IPS DF 6.9 (cell line): ENCODE results near the gene C3orf70.

Experiments
- DNase-seq: peaks from one replicate; pipeline ENCODE4 v3.0.0-alpha.2; 2013; ENCODE audit warnings: low read depth, low spot score
- H3K27ac ChIP-seq: one replicate; pipeline ENCODE4 v1.5.1; 2013; ENCODE audit warnings: low read length, control low read depth
- H3K27me3 ChIP-seq: 2 replicates; pipeline ENCODE4 v1.6.1; 2013; ENCODE audit warnings: mild to moderate bottlenecking, low read length; ENCODE audit not compliant: control insufficient read depth, insufficient read depth
- H3K36me3 ChIP-seq: 2 replicates; pipeline ENCODE4 v1.6.1; 2013; ENCODE audit warnings: low read length; ENCODE audit not compliant: control insufficient read depth, insufficient read depth
- H3K4me1 ChIP-seq: 2 replicates; pipeline ENCODE4 v1.6.1; 2013; ENCODE audit warnings: low read length; ENCODE audit not compliant: control insufficient read depth, insufficient read depth
- H3K4me3 ChIP-seq: 2 replicates; pipeline ENCODE4 v1.5.1; 2013; ENCODE audit warnings: mild to moderate bottlenecking, low read length
- H3K9me3 ChIP-seq: 2 replicates; pipeline ENCODE4 v1.6.1; 2013; ENCODE audit warnings: low read length, inconsistent platforms; ENCODE audit not compliant: control insufficient read depth, insufficient read depth
- WGBS: extraction: QIAGEN DNeasy Blood & Tissue Kit; methylation state at CpG from one replicate; pipeline ENCODE4 v1.1.7; 2013; ENCODE audit warnings: mixed read lengths, missing lambda C conversion rate; ENCODE audit not compliant: insufficient read length, insufficient coverage; 5-methylcytosine and 5-hydroxymethylcytosine counted together

Gene C3orf70

GRCh38 chr3:185057829-185058228 lies 95.0 kb downstream of the C3orf70 start:
- no peaks in the 10 kb centered on the region for H3K27me3 ChIP-seq
- no peaks in the 10 kb centered on the region for H3K4me1 ChIP-seq
- WGBS, result no CpG with 5 or more reads among the region's 1 CpG
- no peak overlapping the region for H3K27ac ChIP-seq
- H3K9me3 ChIP-seq, result no peaks in the 10 kb centered on the region
- H3K36me3 ChIP-seq, result no peaks in the 10 kb centered on the region
- no peak overlapping the region for H3K4me3 ChIP-seq
- no peak for DNase-seq

- Histone ChIP-seq H3K9me3 (no peaks in the 10 kb centered on the region), H3K27me3 (no peaks in the 10 kb centered on the region), H3K4me3 (no peak overlapping the region), H3K27ac (no peak overlapping the region), H3K4me1 (no peaks in the 10 kb centered on the region), H3K36me3 (no peaks in the 10 kb centered on the region)
- no CpG with 5 or more reads among the region's 2 CpGs for WGBS
- DNase-seq, result no peak
Measured at GRCh38 chr3:185056908-185057307, 96.0 kb downstream of the C3orf70 start.

GRCh38 chr3:185052631-185053030 lies 100.2 kb downstream of the C3orf70 start:
- H3K4me1 ChIP-seq, result no peaks in the 10 kb centered on the region
- H3K27ac ChIP-seq, result no peak overlapping the region
- H3K27me3 ChIP-seq, result no peaks in the 10 kb centered on the region
- WGBS, result no CpG with 5 or more reads among the region's 6 CpGs
- no peaks in the 10 kb centered on the region for H3K9me3 ChIP-seq
- H3K4me3 ChIP-seq, result no peak overlapping the region
- DNase-seq, result no peak
- no peaks in the 10 kb centered on the region for H3K36me3 ChIP-seq

GRCh38 chr3:185051801-185052200 lies 101.1 kb downstream of the C3orf70 start:
- no peaks in the 10 kb centered on the region for H3K36me3 ChIP-seq
- H3K27ac ChIP-seq, result no peak overlapping the region
- H3K9me3 ChIP-seq, result no peaks in the 10 kb centered on the region
- no peaks in the 10 kb centered on the region for H3K4me1 ChIP-seq
- H3K27me3 ChIP-seq, result no peaks in the 10 kb centered on the region
- no peak for DNase-seq
- WGBS, result no CpG with 5 or more reads among the region's 8 CpGs
- no peak overlapping the region for H3K4me3 ChIP-seq

GRCh38 chr3:185049710-185050109 lies 103.2 kb downstream of the C3orf70 start:
- Histone ChIP-seq H3K9me3 (no peaks in the 10 kb centered on the region), H3K4me1 (no peaks in the 10 kb centered on the region), H3K36me3 (no peaks in the 10 kb centered on the region), H3K27me3 (no peaks in the 10 kb centered on the region), H3K4me3 (no peak overlapping the region), H3K27ac (no peak overlapping the region)
- no CpG with 5 or more reads among the region's 4 CpGs for WGBS
- no peak for DNase-seq

- Histone ChIP-seq H3K4me3 (no peak overlapping the region), H3K4me1 (no peaks in the 10 kb centered on the region), H3K27ac (no peak overlapping the region), H3K27me3 (no peaks in the 10 kb centered on the region), H3K36me3 (no peaks in the 10 kb centered on the region), H3K9me3 (no peaks in the 10 kb centered on the region)
- no peak for DNase-seq
- no CpG with 5 or more reads among the region's 4 CpGs for WGBS
Measured at GRCh38 chr3:185046603-185047002, 106.3 kb downstream of the C3orf70 start.

GRCh38 chr3:185046164-185046515 lies 106.7 kb downstream of the C3orf70 start:
- Histone ChIP-seq H3K36me3 (no peaks in the 10 kb centered on the region), H3K4me3 (no peak overlapping the region), H3K9me3 (no peaks in the 10 kb centered on the region), H3K27ac (no peak overlapping the region), H3K27me3 (no peaks in the 10 kb centered on the region), H3K4me1 (no peaks in the 10 kb centered on the region)
- DNase-seq, result no peak
- WGBS, result no CpG with 5 or more reads among the region's 1 CpG

GRCh38 chr3:185042312-185043050 lies 110.4 kb downstream of the C3orf70 start:
- no peaks in the 10 kb centered on the region for H3K4me1 ChIP-seq
- WGBS, result no CpG with 5 or more reads among the region's 7 CpGs
- H3K27ac ChIP-seq, result no peak overlapping the region

GRCh38 chr3:185041540-185041939 lies 111.3 kb downstream of the C3orf70 start:
- H3K4me1 ChIP-seq, result no peaks in the 10 kb centered on the region
- no peak overlapping the region for H3K27ac ChIP-seq
- H3K36me3 ChIP-seq, result no peaks in the 10 kb centered on the region
- WGBS, result no CpG with 5 or more reads among the region's 4 CpGs
- no peaks in the 10 kb centered on the region for H3K9me3 ChIP-seq
- no peaks in the 10 kb centered on the region for H3K27me3 ChIP-seq
- DNase-seq, result no peak
- no peak overlapping the region for H3K4me3 ChIP-seq

More at GRCh38 chr3:185042312-185043050, 110.4 kb downstream of the C3orf70 start:
- Histone ChIP-seq H3K27me3 (no peaks in the 10 kb centered on the region), H3K9me3 (no peaks in the 10 kb centered on the region), H3K4me3 (no peak overlapping the region), H3K36me3 (no peaks in the 10 kb centered on the region)
- DNase-seq, result no peak

GRCh38 chr3:185040425-185040824 lies 112.4 kb downstream of the C3orf70 start:
- no peaks in the 10 kb centered on the region for H3K36me3 ChIP-seq
- no peak overlapping the region for H3K4me3 ChIP-seq
- no peak overlapping the region for H3K27ac ChIP-seq
- H3K9me3 ChIP-seq, result no peaks in the 10 kb centered on the region
- H3K27me3 ChIP-seq, result no peaks in the 10 kb centered on the region
- no CpG with 5 or more reads among the region's 1 CpG for WGBS
- no peaks in the 10 kb centered on the region for H3K4me1 ChIP-seq
- DNase-seq, result no peak

GRCh38 chr3:185037801-185038200 lies 115.1 kb downstream of the C3orf70 start:
- WGBS, result no CpG with 5 or more reads among the region's 1 CpG
- H3K4me3 ChIP-seq, result no peak overlapping the region
- H3K9me3 ChIP-seq, result no peaks in the 10 kb centered on the region
- no peaks in the 10 kb centered on the region for H3K4me1 ChIP-seq
- no peaks in the 10 kb centered on the region for H3K36me3 ChIP-seq
- no peaks in the 10 kb centered on the region for H3K27me3 ChIP-seq
- H3K27ac ChIP-seq, result no peak overlapping the region
- DNase-seq, result no peak
